Measurements from ENCODE around the gene FGF12. TPM values are rescaled to one million over a fixed set of nuclear protein-coding genes. Genes with fewer than 3 reads are reported as not detected.

FGF12 gene
- total and polyA plus RNA-seq, 2 experiments from 2014 or later = not detected

GRCh38 chr3:192505731-192506130, 221.6 kb downstream of the FGF12 start:
- TF ChIP-seq EZH2phosphoT487 (IDR thresholded peaks at IDR 0.05; ENCODE audit: insufficient read depth, low read depth) (no peak), EZH2 (IDR thresholded peaks at IDR 0.05; ENCODE audit: insufficient read depth, poor library complexity, severe bottlenecking) (no peak)
- H4K20me1 ChIP-seq (ENCODE audit: insufficient read depth) = no peaks in the 10 kb centered on the region
- in situ Hi-C loops (cut with MboI) = no loop called here
- H3K9me2 ChIP-seq (ENCODE audit: insufficient read depth) = no peaks in the 10 kb centered on the region
- H2AFZ ChIP-seq = no peak overlapping the region
- no peak overlapping the region for H3K9ac ChIP-seq
- no peak overlapping the region for H3K4me2 ChIP-seq (ENCODE audit: unreplicated experiment)
- H3K27me3 ChIP-seq (replicated peaks; ENCODE audit: insufficient read depth) = no peaks in the 10 kb centered on the region
- H3K36me3 ChIP-seq (ENCODE audit: low read depth) = no peaks in the 10 kb centered on the region
- 8 to 17% methylated on average over 6 of the region's 6 CpGs for WGBS, 2 experiments (ENCODE audit: low coverage in 1 of 2, low lambda C conversion rate in 2 of 2, missing lambda C conversion rate in 2 of 2)
- H3K79me2 ChIP-seq (ENCODE audit: insufficient read depth) = no peaks in the 10 kb centered on the region
- H3F3A ChIP-seq (ENCODE audit: insufficient read depth) = no peaks in the 10 kb centered on the region
- H3K9me3 ChIP-seq (ENCODE audit: low read depth) = no peaks in the 10 kb centered on the region
- H3K27ac ChIP-seq = no peak overlapping the region
- H3K4me3 ChIP-seq = no peak overlapping the region
- no peaks in the 10 kb centered on the region for H3K4me1 ChIP-seq (ENCODE audit: insufficient read depth)
- no peak for DNase-seq

GRCh38 chr3:192501401-192501800, 225.9 kb downstream of the FGF12 start:
- no peaks in the 10 kb centered on the region for H3K79me2 ChIP-seq (ENCODE audit: insufficient read depth)
- DNase-seq = no peak
- H3F3A ChIP-seq (ENCODE audit: insufficient read depth) = no peaks in the 10 kb centered on the region
- no peak overlapping the region for H3K4me2 ChIP-seq (ENCODE audit: unreplicated experiment)
- no peaks in the 10 kb centered on the region for H3K9me3 ChIP-seq (ENCODE audit: low read depth)
- in situ Hi-C loops (cut with MboI) = no loop called here
- no peaks in the 10 kb centered on the region for H3K36me3 ChIP-seq (ENCODE audit: low read depth)
- TF ChIP-seq EZH2 (IDR thresholded peaks at IDR 0.05; ENCODE audit: insufficient read depth, poor library complexity, severe bottlenecking) = no peak
- no peak for TF ChIP-seq EZH2phosphoT487 (IDR thresholded peaks at IDR 0.05; ENCODE audit: insufficient read depth, low read depth)
- no peaks in the 10 kb centered on the region for H4K20me1 ChIP-seq (ENCODE audit: insufficient read depth)
- no peak overlapping the region for H3K9ac ChIP-seq
- no peaks in the 10 kb centered on the region for H3K4me1 ChIP-seq (ENCODE audit: insufficient read depth)
- no peaks in the 10 kb centered on the region for H3K27me3 ChIP-seq (replicated peaks; ENCODE audit: insufficient read depth)
- H3K4me3 ChIP-seq = no peak overlapping the region
- H2AFZ ChIP-seq = no peak overlapping the region
- no peaks in the 10 kb centered on the region for H3K9me2 ChIP-seq (ENCODE audit: insufficient read depth)
- WGBS, 2 experiments (ENCODE audit: low coverage in 1 of 2, low lambda C conversion rate in 2 of 2, missing lambda C conversion rate in 2 of 2) = 37 to 40% methylated on average over 3 of the region's 3 CpGs
- H3K27ac ChIP-seq = no peak overlapping the region

GRCh38 chr3:192496905-192497587, 230.3 kb downstream of the FGF12 start:
- DNase-seq = no peak
- no peaks in the 10 kb centered on the region for H3K36me3 ChIP-seq (ENCODE audit: low read depth)
- no peaks in the 10 kb centered on the region for H3K9me2 ChIP-seq (ENCODE audit: insufficient read depth)
- H3K9ac ChIP-seq = no peak overlapping the region
- no peaks in the 10 kb centered on the region for H3F3A ChIP-seq (ENCODE audit: insufficient read depth)
- no peaks in the 10 kb centered on the region for H3K9me3 ChIP-seq (ENCODE audit: low read depth)
- H2AFZ ChIP-seq = no peak overlapping the region
- no peak overlapping the region for H3K27ac ChIP-seq
- in situ Hi-C loops (cut with MboI) = no loop called here
- no peaks in the 10 kb centered on the region for H3K79me2 ChIP-seq (ENCODE audit: insufficient read depth)
- H4K20me1 ChIP-seq (ENCODE audit: insufficient read depth) = no peaks in the 10 kb centered on the region
- TF ChIP-seq EZH2 (IDR thresholded peaks at IDR 0.05; ENCODE audit: insufficient read depth, poor library complexity, severe bottlenecking) (no peak), EZH2phosphoT487 (IDR thresholded peaks at IDR 0.05; ENCODE audit: insufficient read depth, low read depth) (no peak)
- no peaks in the 10 kb centered on the region for H3K27me3 ChIP-seq (replicated peaks; ENCODE audit: insufficient read depth)
- H3K4me1 ChIP-seq (ENCODE audit: insufficient read depth) = no peaks in the 10 kb centered on the region
- 4% methylated on average over 7 of the region's 7 CpGs for WGBS, 2 experiments (ENCODE audit: low coverage in 1 of 2, low lambda C conversion rate in 2 of 2, missing lambda C conversion rate in 2 of 2)
- H3K4me3 ChIP-seq = no peak overlapping the region
- no peak overlapping the region for H3K4me2 ChIP-seq (ENCODE audit: unreplicated experiment)

- Histone ChIP-seq H3K4me3 (no peak overlapping the region), H3K9me2 (ENCODE audit: insufficient read depth) (no peaks in the 10 kb centered on the region), H3K79me2 (ENCODE audit: insufficient read depth) (no peaks in the 10 kb centered on the region), H3F3A (ENCODE audit: insufficient read depth) (no peaks in the 10 kb centered on the region), H2AFZ (no peak overlapping the region), H3K27me3 (replicated peaks; ENCODE audit: insufficient read depth) (no peaks in the 10 kb centered on the region), H4K20me1 (ENCODE audit: insufficient read depth) (no peaks in the 10 kb centered on the region), H3K27ac (no peak overlapping the region), H3K4me2 (ENCODE audit: unreplicated experiment) (no peak overlapping the region), H3K9me3 (ENCODE audit: low read depth) (no peaks in the 10 kb centered on the region), H3K4me1 (ENCODE audit: insufficient read depth) (no peaks in the 10 kb centered on the region), H3K36me3 (ENCODE audit: low read depth) (no peaks in the 10 kb centered on the region), H3K9ac (no peak overlapping the region)
- no peak for TF ChIP-seq EZH2 (IDR thresholded peaks at IDR 0.05; ENCODE audit: insufficient read depth, poor library complexity, severe bottlenecking)
- TF ChIP-seq EZH2phosphoT487 (IDR thresholded peaks at IDR 0.05; ENCODE audit: insufficient read depth, low read depth) = no peak
- in situ Hi-C loops (cut with MboI) = no loop called here
- WGBS, 2 experiments (ENCODE audit: low coverage in 1 of 2, low lambda C conversion rate in 2 of 2, missing lambda C conversion rate in 2 of 2) = 29 to 39% methylated on average over 1 of the region's 1 CpG
- DNase-seq = no peak
Observed at GRCh38 chr3:192494174-192494573, 233.2 kb downstream of the FGF12 start.
